Liver (tissue), 9 donors: ENCODE data around the gene APOH. TPM values are rescaled to one million over a fixed set of nuclear protein-coding genes. Genes with fewer than 3 reads are reported as not detected.
A peak's percentile ranks its signal among the peaks of the same experiment; 100 is the strongest.

Source experiments
- DNase-seq: peaks from one replicate; pipeline ENCODE4 v3.0.0-alpha.2; 2017; ENCODE audit warnings: low spot score
- H3K27ac ChIP-seq, 2 donors: one replicate each; pipeline ENCODE4 v1.7.0; 2013; ENCODE audit warnings: inconsistent platforms in 2 of 2, low read length in 2 of 2, control low read depth in 1 of 2, low read depth in 1 of 2, mild to moderate bottlenecking in 1 of 2
- H3K27me3 ChIP-seq, 4 donors: one replicate each; pipeline versions ENCODE4 v1.6.1 to v1.7.0; 2013; ENCODE audit warnings: low read length in 3 of 4, inconsistent platforms in 1 of 4, mild to moderate bottlenecking in 1 of 4, moderate library complexity in 1 of 4; ENCODE audit not compliant: control insufficient read depth in 4 of 4, insufficient read depth in 4 of 4
- H3K36me3 ChIP-seq, 4 donors: one replicate each; pipeline versions ENCODE4 v1.6.1 to v1.7.0; 2013; ENCODE audit warnings: low read length in 3 of 4, mild to moderate bottlenecking in 3 of 4, low read depth in 1 of 4, moderate library complexity in 1 of 4; ENCODE audit not compliant: control insufficient read depth in 4 of 4, insufficient read depth in 3 of 4
- H3K4me1 ChIP-seq, 4 donors: one replicate each; pipeline versions ENCODE4 v1.6.1 to v1.7.0; 2013; ENCODE audit warnings: low read length in 3 of 4, mild to moderate bottlenecking in 3 of 4, moderate library complexity in 1 of 4; ENCODE audit not compliant: control insufficient read depth in 4 of 4, insufficient read depth in 4 of 4
- H3K4me3 ChIP-seq, 3 donors: one replicate each; pipeline versions ENCODE4 v1.6.1 to v1.7.0; 2013; ENCODE audit warnings: low read length in 3 of 3, control low read depth in 1 of 3, low read depth in 1 of 3, mild to moderate bottlenecking in 1 of 3
- H3K9ac ChIP-seq, 2 donors: one replicate each; pipeline ENCODE4 v1.7.0; 2013; ENCODE audit warnings: low read length in 2 of 2, mild to moderate bottlenecking in 2 of 2, moderate library complexity in 2 of 2, control low read depth in 1 of 2, low read depth in 1 of 2
- H3K9me3 ChIP-seq, 4 donors: one replicate each; pipeline versions ENCODE4 v1.6.1 to v1.7.0; 2013; ENCODE audit warnings: low read length in 3 of 4; ENCODE audit not compliant: control insufficient read depth in 4 of 4
- ATF3 ChIP-seq: IDR thresholded peaks from 2 replicates; pipeline ENCODE4 v1.6.1; 2016; ENCODE audit warnings: antibody characterized with exemption
- CTCF ChIP-seq: fragments of 150-350 bp; IDR thresholded peaks from 2 replicates; pipeline ENCODE4 v1.5.1; 2017; ENCODE audit warnings: improper control_type of control experiment, low read depth, low read length; ENCODE audit not compliant: missing input control
- EGR1 ChIP-seq, 2 donors: IDR thresholded peaks; 2 replicates each; pipeline ENCODE4 v1.6.1; 2016 to 2018; ENCODE audit warnings: antibody characterized with exemption in 2 of 2, low read depth in 2 of 2
- FOXA2 ChIP-seq: IDR thresholded peaks from 2 replicates; pipeline ENCODE4 v1.6.1; 2016; ENCODE audit warnings: antibody characterized with exemption
- GABPA ChIP-seq, 2 donors: IDR thresholded peaks in 1 of 2; conservative IDR thresholded peaks in 1 of 2; 2 replicates each; pipeline ENCODE4 v1.6.1; 2016; ENCODE audit warnings: antibody characterized with exemption in 2 of 2, mild to moderate bottlenecking in 1 of 2, moderate library complexity in 1 of 2
- HNF4G ChIP-seq: IDR thresholded peaks from 2 replicates; pipeline ENCODE4 v1.6.1; 2016; ENCODE audit warnings: antibody characterized with exemption
- JUND ChIP-seq, 2 donors: IDR thresholded peaks; 2 replicates each; pipeline ENCODE4 v1.6.1; 2016; ENCODE audit warnings: antibody characterized with exemption in 2 of 2
- NR2F2 ChIP-seq: IDR thresholded peaks from 2 replicates; pipeline ENCODE4 v1.6.1; 2016; ENCODE audit warnings: antibody characterized with exemption
- RAD21 ChIP-seq, 2 donors: IDR thresholded peaks; 2 replicates each; pipeline ENCODE4 v1.6.1; 2016; ENCODE audit warnings: antibody characterized with exemption in 2 of 2, mild to moderate bottlenecking in 2 of 2
- RXRA ChIP-seq, 2 donors: IDR thresholded peaks; 2 replicates each; pipeline ENCODE4 v1.6.1; 2017 to 2018; ENCODE audit warnings: antibody characterized with exemption in 2 of 2, mild to moderate bottlenecking in 1 of 2
- TAF1 ChIP-seq: conservative IDR thresholded peaks from 2 replicates; pipeline ENCODE4 v1.6.1; 2016; ENCODE audit warnings: antibody characterized with exemption, mild to moderate bottlenecking
- YY1 ChIP-seq: IDR thresholded peaks from 2 replicates; pipeline ENCODE4 v1.6.1; 2016; ENCODE audit warnings: antibody characterized with exemption, mild to moderate bottlenecking
- ZBTB33 ChIP-seq: IDR thresholded peaks from 2 replicates; pipeline ENCODE4 v1.6.1; 2016; ENCODE audit warnings: antibody characterized with exemption
- WGBS: extraction: QIAGEN DNeasy Blood & Tissue Kit; methylation state at CpG from one replicate; pipeline ENCODE4 v1.1.7; 2013; 5-methylcytosine and 5-hydroxymethylcytosine counted together
- polyA plus RNA-seq, 2 donors: library from polyadenylated mRNA; stranded (reverse) in 1 of 2; unstranded in 1 of 2; fragments of 200-250 nt in 1 of 2; fragments of >200 nt in 1 of 2; fragmentation: Nextera tagmentation in 1 of 2; extraction: Ambion mirVana in 1 of 2; gene quantifications; one replicate each; pipeline versions ENCODE4 v1.2.1 to v1.2.3, GENCODE V29; 2013 to 2015
- total RNA-seq, 2 donors: library from RNA; depleted of rRNA; stranded (reverse); fragments of >200 nt; gene quantifications; one replicate each; pipeline ENCODE4 v1.2.3, GENCODE V29; 2014
- TF ChIP-seq, protein P1 (sequence below): IDR thresholded peaks from 2 replicates; pipeline ENCODE4 v1.6.1; 2016; ENCODE audit warnings: antibody characterized with exemption
- TF ChIP-seq, protein P2 (sequence below): IDR thresholded peaks from 2 replicates; pipeline ENCODE4 v1.6.1; 2016; ENCODE audit warnings: antibody characterized with exemption, mild to moderate bottlenecking
- donor health status: healthy.
- donor health status: healthy.
- donor health status: healthy.
- donor health status: healthy.
- donor health status: healthy.

Gene APOH
- total and polyA plus RNA-seq, 4 donors = 2,858 to 7,307 (median 5,841) TPM

DNA sequence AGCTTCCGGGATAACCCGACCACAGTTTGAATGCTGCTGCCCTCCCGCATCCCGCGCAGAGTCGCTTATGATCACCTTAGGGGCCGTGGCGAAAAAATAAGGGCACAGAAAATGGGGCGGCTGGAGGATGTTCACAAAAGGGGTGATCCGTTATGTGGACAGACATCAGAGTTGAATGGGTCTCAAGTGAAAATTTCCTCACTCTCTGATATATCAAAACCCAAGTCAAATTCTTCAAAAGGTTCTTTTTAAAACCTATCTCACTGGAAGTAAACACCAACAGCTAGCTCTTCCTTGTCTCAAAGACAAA, 36.9 kb downstream of the APOH start:
- H3K36me3 ChIP-seq = no peaks in the 10 kb centered on the region
- H3K9ac ChIP-seq = peak overlapping the region in 1 of 2 donors; percentile 72
- TF ChIP-seq HNF4G = no peak
- H3K4me3 ChIP-seq = peak overlapping the region in 2 of 3 donors; percentile 50 to 86
- WGBS = 8% methylated on average over 10 of the region's 10 CpGs
- peak overlapping the region in 1 of 2 donors; percentile 56 for H3K27ac ChIP-seq
- no peaks in the 10 kb centered on the region for H3K9me3 ChIP-seq
- DNase-seq = no peak
- H3K4me1 ChIP-seq = peaks cover 0 to 12% (median 6%) of the 10 kb centered on the region in 4 donors
- H3K27me3 ChIP-seq = no peaks in the 10 kb centered on the region

DNA sequence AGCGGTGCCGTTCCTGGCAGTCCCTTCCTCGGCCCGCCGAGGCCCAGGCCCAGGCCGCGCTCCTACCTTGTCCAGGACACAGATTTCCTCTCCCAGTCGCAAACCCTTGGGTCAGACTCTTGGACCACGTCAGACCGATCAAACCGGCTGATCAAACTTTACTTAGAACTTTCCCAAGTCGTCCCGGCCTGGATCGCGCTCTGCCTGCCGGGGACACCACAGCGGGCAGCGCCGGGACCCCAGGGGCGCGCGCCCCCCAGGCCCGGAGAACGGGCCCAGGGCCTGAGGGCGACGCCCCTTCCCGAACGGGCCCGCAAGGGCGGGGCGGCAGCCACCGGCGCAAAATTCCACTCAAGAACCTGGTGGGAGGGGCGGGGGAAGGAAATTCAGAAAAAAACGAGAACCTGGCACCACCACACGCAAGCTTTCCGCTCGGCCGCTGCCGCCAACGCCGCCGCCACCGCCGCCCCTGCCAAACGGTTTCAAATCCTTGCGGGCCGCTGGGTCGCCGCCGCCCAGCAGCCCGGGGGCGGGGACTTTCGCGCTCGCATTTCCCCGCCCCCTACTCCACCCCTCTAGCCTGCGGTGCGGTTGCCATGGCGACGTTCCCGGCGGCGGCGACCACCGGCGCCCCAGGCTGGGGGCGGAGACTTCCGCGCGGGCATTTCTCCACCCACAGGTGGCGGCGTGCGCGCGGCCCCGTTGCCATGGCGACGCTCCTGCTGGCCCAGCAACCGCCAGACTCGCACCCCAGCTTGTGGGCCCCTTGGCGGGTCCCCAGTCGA, 37.4 kb downstream of the APOH start, which contains the start of gene CEP112:
TSS of gene CEP112 (minus strand) at position 541 of the 785 bp plus-strand sequence.
- peaks cover 0 to 12% (median 6%) of the 10 kb centered on the region in 4 donors for H3K4me1 ChIP-seq
- TF ChIP-seq RXRA (IDR thresholded peaks at IDR 0.05) (no peak), FOXA2 (no peak), GABPA (IDR thresholded peaks at IDR 0.05 in 1 of 2, conservative IDR thresholded peaks at IDR 0.05 in 1 of 2) (no peak), EGR1 (IDR thresholded peaks at IDR 0.05; ENCODE audit: low read depth in 2 of 2) (no peak), ATF3 (no peak), YY1 (no peak), CTCF (no peak), ZBTB33 (no peak), TAF1 (no peak), RAD21 (IDR thresholded peaks at IDR 0.05) (no peak), NR2F2 (no peak), JUND (IDR thresholded peaks at IDR 0.05) (no peak)
- TF ChIP-seq, protein P1, sequence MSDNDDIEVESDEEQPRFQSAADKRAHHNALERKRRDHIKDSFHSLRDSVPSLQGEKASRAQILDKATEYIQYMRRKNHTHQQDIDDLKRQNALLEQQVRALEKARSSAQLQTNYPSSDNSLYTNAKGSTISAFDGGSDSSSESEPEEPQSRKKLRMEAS = no peak
- TF ChIP-seq, protein P2, sequence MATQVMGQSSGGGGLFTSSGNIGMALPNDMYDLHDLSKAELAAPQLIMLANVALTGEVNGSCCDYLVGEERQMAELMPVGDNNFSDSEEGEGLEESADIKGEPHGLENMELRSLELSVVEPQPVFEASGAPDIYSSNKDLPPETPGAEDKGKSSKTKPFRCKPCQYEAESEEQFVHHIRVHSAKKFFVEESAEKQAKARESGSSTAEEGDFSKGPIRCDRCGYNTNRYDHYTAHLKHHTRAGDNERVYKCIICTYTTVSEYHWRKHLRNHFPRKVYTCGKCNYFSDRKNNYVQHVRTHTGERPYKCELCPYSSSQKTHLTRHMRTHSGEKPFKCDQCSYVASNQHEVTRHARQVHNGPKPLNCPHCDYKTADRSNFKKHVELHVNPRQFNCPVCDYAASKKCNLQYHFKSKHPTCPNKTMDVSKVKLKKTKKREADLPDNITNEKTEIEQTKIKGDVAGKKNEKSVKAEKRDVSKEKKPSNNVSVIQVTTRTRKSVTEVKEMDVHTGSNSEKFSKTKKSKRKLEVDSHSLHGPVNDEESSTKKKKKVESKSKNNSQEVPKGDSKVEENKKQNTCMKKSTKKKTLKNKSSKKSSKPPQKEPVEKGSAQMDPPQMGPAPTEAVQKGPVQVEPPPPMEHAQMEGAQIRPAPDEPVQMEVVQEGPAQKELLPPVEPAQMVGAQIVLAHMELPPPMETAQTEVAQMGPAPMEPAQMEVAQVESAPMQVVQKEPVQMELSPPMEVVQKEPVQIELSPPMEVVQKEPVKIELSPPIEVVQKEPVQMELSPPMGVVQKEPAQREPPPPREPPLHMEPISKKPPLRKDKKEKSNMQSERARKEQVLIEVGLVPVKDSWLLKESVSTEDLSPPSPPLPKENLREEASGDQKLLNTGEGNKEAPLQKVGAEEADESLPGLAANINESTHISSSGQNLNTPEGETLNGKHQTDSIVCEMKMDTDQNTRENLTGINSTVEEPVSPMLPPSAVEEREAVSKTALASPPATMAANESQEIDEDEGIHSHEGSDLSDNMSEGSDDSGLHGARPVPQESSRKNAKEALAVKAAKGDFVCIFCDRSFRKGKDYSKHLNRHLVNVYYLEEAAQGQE = no peak
- H3K36me3 ChIP-seq = no peaks in the 10 kb centered on the region
- H3K27me3 ChIP-seq = no peaks in the 10 kb centered on the region
- H3K9me3 ChIP-seq = no peaks in the 10 kb centered on the region
- peak within 1 kb of the TSS; percentile 40 to 56 for H3K27ac ChIP-seq
- under 1% methylated on average over 83 of the region's 83 CpGs for WGBS
- DNase-seq = peak; percentile 81
- peak within 1 kb of the TSS; percentile 5 to 72 for H3K9ac ChIP-seq
- H3K4me3 ChIP-seq = peak within 1 kb of the TSS; percentile 50 to 86 (median 59)
